ENCODE results near the gene SYT15.
"Not testable (repeated sequence)": the region's sequence is repeated elsewhere in the genome, so short reads cannot be mapped to it uniquely, and the experiment has no call there.

The SYT15 gene

DNA sequence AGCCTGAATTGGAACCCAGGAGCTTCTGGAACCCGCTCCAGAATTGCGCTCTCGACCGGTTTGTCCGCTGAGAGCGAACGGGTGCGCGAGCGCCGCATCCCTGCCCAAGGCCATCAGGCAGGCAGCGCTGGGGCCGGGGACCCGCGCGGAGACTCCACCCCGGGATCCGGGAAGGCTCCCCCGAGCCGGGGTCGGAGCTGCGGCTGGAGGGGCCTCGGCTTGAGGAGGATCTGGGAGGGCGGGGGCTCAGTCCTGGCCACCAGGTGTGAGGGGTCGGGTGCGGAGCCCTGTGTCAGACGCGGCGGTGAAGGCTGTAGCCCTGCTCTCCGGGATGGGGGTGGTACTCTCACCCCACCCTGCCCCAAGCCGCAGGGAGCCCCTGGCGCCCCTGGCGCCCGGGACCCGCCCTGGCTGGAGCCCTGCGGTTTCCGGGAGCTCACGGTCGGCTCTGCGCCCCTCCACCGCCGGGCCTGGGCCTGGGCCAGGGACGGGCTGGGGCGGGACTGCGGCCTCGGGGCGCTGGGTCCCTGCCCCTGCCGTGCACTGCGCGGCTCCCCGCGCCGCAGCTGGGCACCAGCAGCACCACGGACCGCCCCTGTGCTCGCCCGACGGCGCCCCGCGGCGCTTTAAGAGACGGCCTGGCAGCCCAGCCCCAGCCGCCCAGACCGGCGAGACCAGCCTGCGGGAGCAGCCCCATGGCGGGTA lies at the start of gene SYT15:
SYT15 (plus strand) TSS at position 655 of the 705 bp plus-strand sequence; CDS start at position 696, 41 bp downstream.
- not testable (repeated sequence) for DNase-seq

DNA sequence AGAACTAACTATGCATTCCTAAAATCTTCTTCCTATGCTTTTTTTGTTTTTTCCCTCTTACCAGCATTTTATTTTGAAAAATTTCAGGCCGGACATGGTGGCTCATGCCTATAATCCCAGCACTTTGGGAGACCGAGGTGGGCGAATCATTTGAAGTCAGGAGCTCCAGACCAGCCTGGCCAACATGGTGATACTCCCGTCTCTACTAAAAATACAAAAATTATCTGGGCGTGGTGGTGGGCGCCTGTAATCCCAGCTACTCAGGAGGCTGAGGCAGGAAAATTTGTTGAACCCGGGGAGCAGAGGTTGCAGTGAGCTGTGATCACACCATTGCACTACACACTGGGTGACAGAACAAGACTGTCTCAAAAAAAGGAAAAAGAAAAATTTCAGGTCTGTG lies 49.2 kb upstream of the SYT15 start:
- not testable (repeated sequence) for DNase-seq

DNA sequence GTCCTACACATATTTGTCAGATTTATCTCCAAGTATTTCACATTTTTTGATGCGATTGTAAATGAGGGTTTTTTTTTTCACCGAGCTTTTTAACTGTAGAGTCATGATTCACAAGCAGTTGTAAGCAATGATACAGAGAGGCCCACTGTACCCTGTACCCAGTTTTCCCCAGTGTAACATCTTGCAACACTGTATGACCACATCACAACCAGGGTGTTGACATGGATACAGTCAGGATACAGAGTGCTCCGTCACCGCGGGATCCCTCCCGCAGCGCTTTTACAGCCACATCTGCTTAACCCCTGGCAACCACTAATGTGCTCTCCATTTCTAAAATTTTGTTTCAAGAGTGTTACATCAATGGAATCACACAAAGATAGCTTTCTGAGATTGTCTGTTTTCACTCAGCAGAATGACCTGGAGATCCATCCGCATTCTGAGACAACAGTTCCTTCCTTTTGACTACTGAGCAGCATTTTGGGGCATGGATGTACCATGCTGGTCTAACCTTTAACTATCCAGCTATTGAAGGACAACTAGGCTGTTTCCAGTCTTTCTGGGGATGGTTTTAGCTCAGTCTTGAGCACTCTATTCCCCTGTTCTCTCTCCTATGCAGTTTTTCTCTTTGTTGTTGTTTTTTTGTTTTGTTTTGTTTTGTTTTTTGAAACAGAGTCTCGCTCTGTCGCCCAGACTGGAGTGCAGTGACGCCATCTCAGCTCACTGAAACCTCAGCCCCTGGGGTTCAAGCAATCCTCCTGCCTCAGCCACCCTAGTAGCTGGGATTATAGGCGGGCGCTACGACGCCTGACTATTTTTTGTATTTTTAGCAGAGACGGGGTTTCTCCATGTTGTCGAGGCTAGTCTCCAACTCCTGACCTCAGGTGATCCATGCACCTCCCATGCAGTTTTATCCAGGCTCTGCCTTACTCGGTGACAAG lies 48.4 kb upstream of the SYT15 start:
- no peak for DNase-seq

DNA sequence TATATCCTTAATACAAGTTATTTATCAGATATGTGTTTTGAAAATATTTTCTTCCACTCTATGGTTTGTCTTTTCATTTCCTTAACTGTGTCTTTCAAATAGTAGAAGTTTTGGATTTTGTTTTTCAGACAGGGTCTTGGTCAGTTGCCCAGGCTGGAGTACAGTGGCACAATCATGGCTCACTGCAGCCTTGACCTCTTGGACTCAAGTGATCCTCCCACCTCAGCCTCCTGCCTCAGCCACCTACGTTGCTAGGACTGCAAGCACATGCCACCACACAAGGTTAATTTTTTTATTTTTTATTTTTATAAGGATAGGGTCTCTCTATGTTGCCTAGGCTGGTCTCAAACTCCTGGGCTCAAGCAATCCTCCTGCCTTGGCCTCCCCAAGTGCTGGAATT lies 46.7 kb upstream of the SYT15 start:
- not testable (repeated sequence) for DNase-seq

DNA sequence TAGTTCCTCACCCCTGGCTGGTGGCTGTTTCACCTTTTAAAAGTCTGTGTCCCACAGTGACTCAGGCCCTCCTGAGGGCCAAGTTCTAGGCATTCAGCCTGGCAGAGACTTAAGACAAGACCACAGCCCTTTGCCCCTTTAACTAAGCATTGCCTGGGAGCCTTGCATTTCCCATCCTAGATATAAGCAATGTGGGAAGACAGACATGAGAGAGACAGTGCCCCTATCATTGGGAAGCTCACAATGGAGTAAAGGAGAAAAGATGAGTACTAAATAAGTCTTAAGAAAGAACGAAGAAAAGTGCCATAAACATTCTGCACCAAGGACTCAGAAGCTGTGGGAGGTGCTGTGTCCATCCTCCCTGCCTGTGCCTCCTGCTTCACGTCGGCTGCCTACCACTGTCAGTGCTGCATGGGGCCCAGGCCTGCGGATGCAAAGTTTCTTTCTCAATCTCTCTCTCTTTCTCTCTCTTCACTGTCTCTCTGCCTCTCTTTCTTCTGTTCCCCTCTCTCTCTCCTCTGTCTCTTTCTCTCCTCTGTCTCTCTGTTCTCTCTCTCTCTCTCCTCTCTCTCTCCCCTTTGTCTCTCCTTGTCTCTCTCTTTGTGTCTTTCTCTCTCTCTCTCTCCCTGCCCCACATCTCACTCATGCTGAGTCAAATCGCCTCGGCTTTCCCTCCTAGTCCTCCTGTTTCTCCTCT lies 44.0 kb upstream of the SYT15 start:
- no peak for DNase-seq

DNA sequence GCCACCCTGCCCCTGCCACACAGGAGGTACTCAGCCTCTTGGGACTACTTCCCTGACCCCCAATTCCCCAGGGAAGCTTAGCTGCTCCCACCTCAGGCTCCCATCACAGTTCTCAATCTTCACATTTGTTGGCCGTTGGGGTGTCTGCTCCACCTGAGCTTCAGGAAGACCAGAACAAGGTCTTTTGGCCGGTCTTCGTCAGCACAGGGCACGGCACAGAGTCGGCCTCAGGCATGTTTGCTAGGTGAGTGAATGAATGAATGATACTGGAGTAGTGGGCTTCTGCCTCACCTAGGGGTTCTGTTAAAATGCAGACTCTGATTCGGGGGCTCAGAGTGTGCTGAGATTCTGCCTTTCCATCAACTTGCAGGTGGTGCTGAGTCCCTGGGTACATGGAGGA lies 42.8 kb upstream of the SYT15 start:
- DNase-seq: no peak

DNA sequence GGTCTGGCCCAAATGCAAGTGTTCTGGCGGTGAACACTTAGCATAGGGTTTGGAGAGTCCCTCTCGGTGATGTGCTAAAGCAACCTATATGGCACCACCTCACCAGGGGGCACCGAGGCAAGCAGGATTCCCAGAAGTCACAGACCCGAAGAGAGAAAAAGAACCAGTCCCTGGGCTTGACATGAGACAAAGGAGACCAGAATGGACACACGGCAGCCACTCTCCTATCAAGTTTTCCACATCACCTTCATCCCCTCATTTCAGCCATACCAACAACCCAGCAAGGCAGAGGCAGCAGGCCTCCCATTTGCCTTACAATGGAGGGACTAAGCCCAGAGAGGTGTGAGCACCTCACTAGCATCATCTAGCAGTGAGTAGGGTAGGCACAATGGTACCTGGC lies 42.1 kb upstream of the SYT15 start:
- DNase-seq: no peak

DNA sequence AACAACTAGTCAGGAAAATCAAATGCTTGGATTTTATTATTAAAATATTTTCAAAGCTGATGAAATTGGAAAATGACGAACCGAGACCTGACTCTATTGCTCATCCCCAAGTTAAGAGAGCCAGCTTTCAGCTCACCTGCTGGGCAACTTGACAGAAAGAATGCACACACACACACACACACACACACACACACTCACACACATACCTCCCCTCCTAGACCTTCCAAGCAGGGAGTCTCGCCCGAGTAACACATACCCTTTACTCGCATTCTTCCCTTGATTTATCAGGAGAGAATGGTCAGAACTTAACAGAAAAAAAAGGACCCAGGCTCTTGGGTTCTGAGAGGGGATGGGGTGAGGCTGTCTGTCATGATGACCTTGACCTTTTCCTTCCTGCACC lies 41.6 kb upstream of the SYT15 start:
- no peak for DNase-seq

DNA sequence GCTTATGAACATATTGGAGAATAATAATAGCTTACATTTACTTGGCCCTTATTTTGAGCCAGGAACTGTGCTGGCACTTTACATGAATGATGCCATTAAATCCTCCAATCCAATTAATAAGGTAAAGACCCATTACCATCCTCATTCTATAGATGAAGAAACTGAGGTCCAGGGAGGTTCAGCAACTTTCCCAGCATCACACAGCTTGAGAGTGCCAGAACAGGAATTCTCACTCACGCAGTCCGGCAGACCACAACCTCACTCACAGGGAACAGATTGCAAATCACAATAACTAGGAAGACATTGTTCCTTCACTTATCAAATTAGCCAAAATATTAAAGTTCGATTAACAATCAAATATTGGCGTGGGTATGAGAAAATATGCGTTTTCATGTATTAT lies 40.8 kb upstream of the SYT15 start:
- no peak for DNase-seq

DNA sequence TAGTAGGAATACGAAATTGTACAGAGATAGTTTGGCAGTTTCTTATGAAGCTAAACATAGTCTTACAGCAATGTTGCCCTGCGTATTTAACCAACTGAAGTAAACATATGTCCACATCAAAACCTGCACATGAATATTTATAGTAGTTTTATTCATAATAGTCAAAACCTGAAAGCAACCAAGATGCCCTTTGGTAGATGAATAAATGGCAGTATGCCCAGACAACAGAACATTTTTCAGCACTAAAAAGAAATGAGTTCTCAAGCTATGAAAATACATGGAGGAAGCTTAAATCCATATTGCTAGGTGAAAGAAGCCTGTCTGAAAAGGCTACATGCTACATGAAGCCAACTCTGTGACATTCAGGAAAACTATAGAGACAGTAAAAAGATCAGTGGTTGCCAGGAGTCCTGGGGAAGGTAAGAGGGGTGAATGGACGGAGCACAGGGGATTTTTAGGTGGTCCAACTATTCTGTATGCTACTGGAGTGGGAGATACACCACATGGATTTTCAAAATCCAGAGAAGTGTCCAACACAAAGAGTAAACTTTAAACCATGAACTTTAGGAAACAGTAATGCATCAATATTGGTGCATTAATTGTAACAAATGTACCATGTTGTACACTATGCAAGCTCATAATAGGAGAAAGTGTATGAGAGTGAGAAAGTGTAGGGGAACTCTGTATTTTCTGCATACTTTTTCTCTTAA lies 40.1 kb upstream of the SYT15 start:
- DNase-seq: no peak

DNA sequence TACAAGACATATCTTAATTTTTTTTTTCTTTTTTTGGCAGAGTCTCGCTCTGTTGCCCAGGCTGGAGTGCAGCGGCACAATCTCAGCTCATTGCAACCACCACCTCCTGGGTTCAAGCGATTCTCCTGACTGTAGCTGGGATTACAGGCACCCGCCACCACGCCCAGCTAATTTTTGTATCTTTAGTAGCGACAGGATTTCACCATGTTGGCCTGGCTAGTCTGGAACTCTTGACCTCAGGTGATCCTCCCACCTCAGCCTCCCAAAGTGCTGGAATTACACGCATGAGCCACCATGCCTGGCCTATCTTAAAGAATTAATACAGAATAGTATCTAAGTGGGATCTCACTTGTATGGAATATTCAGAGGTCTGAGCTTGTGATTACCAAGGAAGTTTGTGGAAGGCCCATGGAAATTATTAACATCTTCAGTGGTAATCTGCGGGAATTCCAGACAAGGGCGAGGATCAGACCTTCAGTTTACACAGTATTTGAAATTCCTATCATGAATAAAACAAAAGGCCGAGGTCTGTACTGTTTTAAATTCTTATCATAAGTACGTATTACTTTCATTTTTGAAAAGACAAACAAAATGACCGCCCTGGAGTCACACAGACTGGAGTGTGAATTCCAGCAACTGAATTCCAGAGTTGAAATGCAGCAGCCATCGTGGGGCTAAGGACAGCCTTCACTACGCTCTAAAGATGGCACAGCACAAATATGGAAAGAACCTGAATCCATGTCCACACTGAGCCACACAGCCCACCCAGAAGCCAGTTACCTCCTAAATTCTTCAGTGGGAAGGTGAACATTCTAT lies 39.1 kb upstream of the SYT15 start:
- no peak for DNase-seq

DNA sequence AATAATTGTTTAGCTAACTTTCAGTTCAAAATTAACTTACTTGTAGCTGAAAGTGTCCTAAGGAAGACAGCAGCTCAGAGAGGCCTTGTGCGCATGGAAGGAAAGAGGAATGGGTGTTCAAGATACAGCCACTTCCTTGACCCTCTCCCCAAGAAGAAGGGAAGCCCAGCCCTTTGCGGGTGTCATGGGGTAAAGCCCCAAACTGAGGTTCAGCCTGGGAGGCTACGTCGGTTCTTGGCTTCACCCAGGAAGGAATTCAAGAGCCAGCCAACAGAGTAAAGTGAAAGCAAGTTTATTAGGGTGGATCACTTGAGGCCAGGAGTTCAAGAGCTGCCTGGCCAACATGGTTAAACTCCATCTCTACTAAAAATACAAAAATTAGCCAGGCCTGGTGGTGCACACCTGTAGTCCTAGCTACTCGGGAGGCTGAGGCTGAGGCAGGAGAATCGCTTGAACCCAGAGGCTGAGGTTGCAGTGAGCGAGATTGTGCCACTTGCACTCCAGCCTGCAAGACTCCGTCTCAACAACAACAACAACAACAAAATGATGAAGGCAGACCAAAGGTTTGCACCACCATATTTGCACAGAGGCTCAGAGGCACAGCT lies 38.4 kb upstream of the SYT15 start:
- DNase-seq: no peak

DNA sequence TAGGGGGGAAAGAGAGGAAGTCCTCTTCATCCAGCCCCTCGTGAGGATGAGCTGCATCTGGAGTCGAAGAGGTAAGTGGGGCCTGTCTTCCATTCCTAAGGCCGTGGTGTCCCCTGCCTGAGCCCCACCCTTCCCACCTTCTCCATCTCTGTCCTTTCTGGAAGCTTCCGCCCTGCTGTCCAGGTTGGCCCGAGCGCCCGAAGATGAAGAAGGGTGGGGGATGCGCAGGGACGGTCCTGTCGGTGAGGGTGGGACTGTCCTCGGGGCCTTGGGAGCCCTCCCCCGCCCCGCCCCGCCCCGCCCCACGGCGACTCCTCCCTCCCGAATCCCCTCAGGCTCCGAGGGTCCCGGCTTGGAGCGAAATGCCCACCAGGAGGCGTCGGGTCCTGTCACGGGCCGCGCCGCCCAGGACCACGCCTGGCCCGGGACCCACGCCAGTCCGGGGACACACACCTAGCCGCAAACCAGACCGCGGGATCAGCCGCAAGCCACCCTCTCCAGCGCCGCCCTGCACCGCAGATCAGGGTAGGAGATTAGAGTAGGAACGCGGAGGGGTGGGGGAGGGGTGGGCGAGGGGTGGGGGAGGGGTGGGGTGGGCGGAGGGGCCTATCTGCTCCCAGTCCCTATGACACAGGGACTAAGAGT lies 37.8 kb upstream of the SYT15 start:
- DNase-seq: no peak

DNA sequence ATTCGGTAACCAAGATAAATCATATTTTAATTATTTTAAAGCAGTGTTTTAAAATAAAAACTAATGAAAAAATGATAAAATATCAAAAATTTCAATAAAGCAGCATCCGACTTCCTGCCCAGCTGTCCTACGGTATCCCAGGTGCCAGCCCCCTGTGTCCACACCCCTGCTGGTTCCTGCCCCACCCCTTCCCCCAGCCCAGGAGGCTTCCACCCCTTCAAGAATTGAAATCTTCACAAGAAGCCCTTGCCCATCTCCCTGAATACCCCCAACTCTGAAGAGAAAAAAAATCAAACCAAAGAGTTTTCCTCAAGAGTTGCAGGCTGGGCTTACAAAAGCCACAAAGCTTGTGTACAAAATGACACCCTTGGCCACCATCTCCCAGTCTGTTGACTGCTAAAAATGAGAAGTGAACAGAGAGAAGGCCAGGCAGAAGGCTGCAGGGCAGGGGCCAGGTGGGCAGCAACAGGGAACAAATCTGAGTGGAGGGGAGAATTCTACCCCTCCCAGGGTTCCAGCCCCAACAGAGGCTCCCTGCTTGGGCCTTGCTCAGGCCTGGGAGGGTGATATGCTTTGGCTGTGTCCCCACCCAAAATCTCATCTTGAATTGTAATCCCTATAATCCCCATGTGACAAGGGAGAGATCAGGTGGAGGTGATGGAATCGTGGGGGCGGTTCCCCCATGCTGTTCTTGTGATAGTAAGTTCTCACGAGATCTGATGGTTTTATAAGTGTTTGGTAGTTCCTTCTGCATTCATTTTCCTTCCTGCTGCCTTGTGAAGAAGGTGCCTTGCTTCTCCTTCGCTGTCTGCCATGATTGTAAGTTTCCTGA lies 37.0 kb upstream of the SYT15 start:
- DNase-seq: peak; percentile 1

DNA sequence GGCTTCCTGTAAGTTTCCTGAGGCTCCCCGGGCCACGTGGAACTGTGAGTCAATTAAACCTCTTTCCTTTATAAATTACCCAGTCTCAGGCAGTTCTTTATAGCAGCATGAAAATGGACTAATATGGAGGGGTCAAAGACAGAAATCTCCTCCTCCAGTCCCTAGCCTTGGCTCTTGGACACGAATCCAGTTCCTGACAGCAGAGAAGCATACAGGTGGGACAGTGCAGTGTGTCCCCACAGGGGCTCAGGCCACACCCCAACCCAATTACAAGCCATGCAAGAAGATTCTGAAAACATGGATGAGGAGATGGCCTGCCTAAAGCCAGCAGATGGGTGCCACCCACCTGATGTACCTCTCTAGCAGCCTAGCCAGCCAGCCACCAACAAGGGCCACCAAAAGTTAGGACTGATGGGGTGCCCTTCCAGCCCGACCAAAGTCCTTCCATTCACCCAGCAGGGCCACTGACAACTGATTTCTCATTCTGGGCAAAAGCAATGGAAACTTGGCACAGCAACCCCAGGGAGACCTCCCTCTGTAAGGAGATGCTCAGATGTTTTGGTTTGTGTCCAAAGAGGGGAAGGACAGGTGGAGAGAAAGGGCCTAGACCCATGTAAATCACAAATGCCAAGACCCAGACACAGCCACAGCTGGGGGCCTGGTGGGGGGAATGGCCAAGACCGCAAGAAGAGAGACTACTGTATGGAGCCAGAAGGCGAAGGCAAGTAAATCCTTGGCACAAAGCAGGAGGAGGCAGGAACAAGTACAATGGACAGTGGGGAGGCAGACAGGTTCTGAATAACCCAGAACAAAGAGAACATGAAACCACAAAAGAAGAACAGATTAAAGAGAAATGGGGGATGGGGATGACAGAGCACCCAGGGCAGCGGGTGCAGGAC lies 36.1 kb upstream of the SYT15 start:
- DNase-seq: peak; percentile 1

DNA sequence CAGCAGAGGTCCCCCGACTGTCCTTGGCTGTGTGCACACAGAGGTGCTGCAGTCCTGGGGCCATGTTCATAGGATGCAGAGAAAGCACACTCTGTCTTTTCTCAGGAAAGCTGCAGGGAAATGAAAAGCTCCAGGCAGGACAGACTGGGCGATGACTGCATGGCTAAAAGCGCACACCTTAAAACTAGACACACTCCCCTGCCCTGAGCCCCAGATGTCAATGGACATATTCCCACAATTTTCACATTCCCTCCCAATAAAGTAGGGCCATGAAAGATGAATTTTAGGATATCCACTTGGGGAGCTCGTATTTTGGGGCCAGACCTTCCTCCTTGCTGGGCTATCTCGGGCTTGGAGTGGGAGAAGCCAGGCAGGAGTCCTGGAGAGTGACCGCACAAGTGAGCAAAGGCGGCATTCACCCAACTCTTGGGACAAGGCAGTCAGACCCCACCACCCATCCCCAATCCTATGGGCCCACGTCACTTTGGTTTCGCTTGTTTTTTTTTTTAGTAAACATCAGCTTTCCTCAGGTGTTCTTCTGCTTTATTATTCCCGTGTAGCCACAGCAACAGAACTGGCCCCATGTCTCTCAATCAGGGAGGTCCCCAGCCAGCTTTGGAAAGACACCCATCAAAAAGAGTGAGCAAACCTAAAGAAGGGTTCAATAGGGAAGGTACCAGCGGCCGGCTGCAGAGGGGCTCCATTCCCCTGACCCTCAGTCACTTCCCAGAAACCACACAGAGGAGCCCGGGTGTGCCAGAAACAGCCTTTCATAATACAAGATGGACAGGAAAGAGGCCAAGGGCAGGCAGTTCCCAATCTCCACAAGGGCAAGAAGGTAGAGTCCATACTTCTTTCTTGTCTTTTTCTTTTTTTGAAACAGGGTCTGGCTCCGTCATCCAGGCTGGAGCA lies 35.2 kb upstream of the SYT15 start:
- peak; percentile 2 for DNase-seq

DNA sequence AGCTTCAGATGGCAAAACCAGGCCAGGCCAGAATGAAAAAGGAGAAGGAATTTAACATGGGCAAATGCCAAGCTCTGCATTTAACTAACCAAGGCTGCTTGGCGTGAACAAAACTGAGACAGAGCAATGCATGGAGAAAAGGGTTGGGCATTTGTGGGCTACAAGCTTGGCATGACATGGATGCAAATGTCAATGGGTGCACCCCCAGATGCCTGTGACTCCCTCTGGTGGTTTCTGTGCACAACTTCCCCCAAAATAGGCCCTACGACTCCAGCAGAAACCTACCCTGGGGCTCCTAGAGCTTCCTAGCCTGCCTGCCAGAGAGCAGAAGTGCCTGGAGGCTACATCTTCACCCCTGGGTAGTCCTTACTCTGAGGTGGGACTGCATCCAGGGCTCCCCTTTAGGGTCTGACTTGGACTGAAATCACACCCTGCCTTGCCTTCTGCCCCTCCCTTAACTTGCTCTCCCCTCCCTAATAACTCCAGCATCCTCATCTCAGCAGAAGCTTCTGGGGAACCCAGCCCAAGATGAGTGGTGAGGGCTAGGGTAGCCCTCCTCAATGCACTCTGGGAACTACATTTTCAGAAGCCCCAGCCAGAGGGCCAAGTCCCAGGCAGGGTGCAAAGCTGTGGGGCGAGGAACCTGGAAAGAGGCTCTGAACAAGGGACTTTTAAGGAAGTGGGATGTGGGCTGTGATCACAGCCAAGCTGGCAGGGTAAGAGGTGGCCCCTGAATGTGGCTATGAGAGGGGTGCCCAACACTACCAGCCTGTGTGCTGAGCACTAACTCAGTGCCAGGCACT lies 33.7 kb upstream of the SYT15 start:
- peak; percentile 2 for DNase-seq
